A673 (cell line): ENCODE data around the gene JMJD1C.

ENCODE experiments used
- CTCF ChIP-seq: fragments of 300-800, 200-600 bp; sonication (generic); conservative IDR thresholded peaks from 2 replicates; pipeline ENCODE4 v1.5.1; 2017; ENCODE audit warnings: low read depth, mild to moderate bottlenecking, antibody characterized with exemption, low read length, moderate library complexity, mixed read lengths
- EZH2 ChIP-seq: fragments of 200-600 bp; sonication (generic); IDR thresholded peaks from 2 replicates; pipeline ENCODE4 v1.6.1; 2017; ENCODE audit warnings: borderline replicate concordance, low read depth, mild to moderate bottlenecking, mixed read lengths, antibody characterized with exemption, low read length; ENCODE audit not compliant: poor library complexity, severe bottlenecking

GRCh38 chr10:63413429-63413828 lies 52.3 kb downstream of the JMJD1C start:
- TF ChIP-seq CTCF (no peak), EZH2 (no peak)
